Ascending aorta (tissue), 2 donors: ENCODE results near the gene ANKRD33B. TPM values are rescaled to one million over a fixed set of nuclear protein-coding genes. Genes with fewer than 3 reads are reported as not detected.

Experiments used
- DNase-seq, 2 donors: peaks; one replicate each; pipeline ENCODE4 v3.0.0-alpha.2; 2019; ENCODE audit warnings: low spot score in 2 of 2
- H3K27ac ChIP-seq, 2 donors: fragments of 200-600 bp; sonication (generic); one replicate each; pipeline ENCODE4 v1.5.1; 2016 to 2017; ENCODE audit warnings: mild to moderate bottlenecking in 1 of 2
- H3K27me3 ChIP-seq: fragments of 200-600 bp; sonication (generic); one replicate; pipeline ENCODE4 v1.5.1; 2017
- H3K36me3 ChIP-seq, 2 donors: fragments of 200-600 bp; sonication (generic); one replicate each; pipeline ENCODE4 v1.5.1; 2016
- H3K4me1 ChIP-seq, 2 donors: fragments of 200-600 bp; sonication (generic); one replicate each; pipeline ENCODE4 v1.5.1; 2016 to 2017; ENCODE audit warnings: mild to moderate bottlenecking in 1 of 2
- H3K4me3 ChIP-seq, 2 donors: fragments of 200-600 bp; sonication (generic); one replicate each; pipeline ENCODE4 v1.5.1; 2016 to 2017; ENCODE audit warnings: mild to moderate bottlenecking in 1 of 2
- H3K9me3 ChIP-seq, 2 donors: fragments of 200-600 bp; sonication (generic); one replicate each; pipeline ENCODE4 v1.5.1; 2016
- intact Hi-C: fragments of 100-400 bp; cut with DNase I; formaldehyde crosslinking; loops from one replicate; pipeline ENCODE4 v1.15.1; 2023
- total RNA-seq: library from RNA; depleted of rRNA; stranded (reverse); fragments of >200 nt; gene quantifications from one replicate; pipeline ENCODE4 v1.1.0, GENCODE V29; 2016
- TF ChIP-seq, protein P1 (sequence below), 3 experiments: fragments of 200-600 bp in 2 of 3; fragments of 450-650 bp in 1 of 3; sonication (generic) in 2 of 3; IDR thresholded peaks; one replicate each; pipeline ENCODE4 v1.5.1; 2016 to 2019; ENCODE audit warnings: antibody characterized with exemption in 3 of 3, mild to moderate bottlenecking in 1 of 3, moderate library complexity in 1 of 3

ANKRD33B gene
- total RNA-seq, 1 donor from 2014 or later, result 7.2 TPM

DNA sequence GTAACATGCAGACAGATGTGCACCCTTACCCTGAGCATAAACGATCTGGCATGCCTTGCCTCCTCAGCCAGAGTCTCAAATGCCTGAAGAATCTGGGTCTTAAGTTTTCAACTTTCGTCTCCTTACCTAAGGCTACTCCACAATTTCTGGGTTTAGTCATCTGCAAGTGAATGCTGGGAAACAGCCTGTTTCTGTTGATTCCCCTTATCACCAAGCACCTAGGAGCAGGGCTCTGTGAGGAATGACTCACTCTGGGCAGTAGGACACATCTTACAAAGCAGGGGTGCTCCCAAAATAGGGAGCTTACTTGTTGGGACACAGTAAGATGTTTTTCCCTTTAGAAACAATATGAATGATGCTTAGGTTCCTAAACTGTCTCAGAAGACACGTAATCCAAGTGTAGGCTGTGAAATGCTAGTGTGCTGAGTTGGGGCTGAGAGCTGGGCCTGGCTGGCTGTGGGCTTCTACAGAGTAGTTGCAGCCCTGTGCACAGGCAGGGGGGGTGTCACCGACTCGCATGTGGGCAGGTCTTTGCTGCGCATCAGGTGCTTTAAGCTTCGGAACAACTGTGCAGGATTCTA is 139.1 kb downstream of the ANKRD33B start:
- Histone ChIP-seq H3K4me3 (no peak overlapping the region), H3K9me3 (no peaks in the 10 kb centered on the region), H3K4me1 (peaks cover 2 to 24% of the 10 kb centered on the region in 2 donors), H3K27ac (peak overlapping the region; percentile 36 to 59), H3K36me3 (peaks cover 0 to 3% of the 10 kb centered on the region in 2 donors), H3K27me3 (no peaks in the 10 kb centered on the region)
- no peak for DNase-seq
- intact Hi-C loops, result loop anchor here (10.0 kb wide), 1 partner anchor 52 kb away; no protein-coding TSS in a partner anchor
- TF ChIP-seq, protein P1, sequence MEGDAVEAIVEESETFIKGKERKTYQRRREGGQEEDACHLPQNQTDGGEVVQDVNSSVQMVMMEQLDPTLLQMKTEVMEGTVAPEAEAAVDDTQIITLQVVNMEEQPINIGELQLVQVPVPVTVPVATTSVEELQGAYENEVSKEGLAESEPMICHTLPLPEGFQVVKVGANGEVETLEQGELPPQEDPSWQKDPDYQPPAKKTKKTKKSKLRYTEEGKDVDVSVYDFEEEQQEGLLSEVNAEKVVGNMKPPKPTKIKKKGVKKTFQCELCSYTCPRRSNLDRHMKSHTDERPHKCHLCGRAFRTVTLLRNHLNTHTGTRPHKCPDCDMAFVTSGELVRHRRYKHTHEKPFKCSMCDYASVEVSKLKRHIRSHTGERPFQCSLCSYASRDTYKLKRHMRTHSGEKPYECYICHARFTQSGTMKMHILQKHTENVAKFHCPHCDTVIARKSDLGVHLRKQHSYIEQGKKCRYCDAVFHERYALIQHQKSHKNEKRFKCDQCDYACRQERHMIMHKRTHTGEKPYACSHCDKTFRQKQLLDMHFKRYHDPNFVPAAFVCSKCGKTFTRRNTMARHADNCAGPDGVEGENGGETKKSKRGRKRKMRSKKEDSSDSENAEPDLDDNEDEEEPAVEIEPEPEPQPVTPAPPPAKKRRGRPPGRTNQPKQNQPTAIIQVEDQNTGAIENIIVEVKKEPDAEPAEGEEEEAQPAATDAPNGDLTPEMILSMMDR (IDR thresholded peaks at IDR 0.05), result no peak

DNA sequence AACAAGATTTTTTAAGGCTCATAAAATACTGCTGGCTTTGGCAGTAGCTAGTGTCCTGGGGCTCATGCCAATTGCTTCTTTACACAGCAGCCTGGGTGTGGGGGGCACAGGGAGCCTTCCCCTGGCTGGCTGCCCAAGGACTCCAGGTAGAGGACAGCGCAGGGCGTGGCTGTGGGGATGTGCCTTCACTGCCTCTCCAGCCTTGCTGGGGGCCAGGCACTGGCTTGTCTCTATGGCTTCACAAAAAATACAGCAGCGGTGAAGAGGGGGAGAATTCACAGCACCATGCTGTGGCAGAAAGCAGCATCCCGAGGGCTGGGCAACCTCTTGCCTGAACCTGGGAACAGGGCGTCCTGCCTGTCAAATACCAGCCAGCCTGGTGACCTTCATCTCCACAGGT is 139.8 kb downstream of the ANKRD33B start:
- Histone ChIP-seq H3K27me3 (no peaks in the 10 kb centered on the region), H3K9me3 (no peaks in the 10 kb centered on the region), H3K4me3 (no peak overlapping the region), H3K4me1 (peaks cover 2 to 24% of the 10 kb centered on the region in 2 donors), H3K36me3 (peaks cover 0 to 3% of the 10 kb centered on the region in 2 donors), H3K27ac (peak overlapping the region; percentile 19 to 59)
- TF ChIP-seq, protein P1 (IDR thresholded peaks at IDR 0.05), result no peak
- no peak for DNase-seq
- intact Hi-C loops, result loop anchor here (10.0 kb wide), 1 partner anchor 51 kb away; no protein-coding TSS in a partner anchor

DNA sequence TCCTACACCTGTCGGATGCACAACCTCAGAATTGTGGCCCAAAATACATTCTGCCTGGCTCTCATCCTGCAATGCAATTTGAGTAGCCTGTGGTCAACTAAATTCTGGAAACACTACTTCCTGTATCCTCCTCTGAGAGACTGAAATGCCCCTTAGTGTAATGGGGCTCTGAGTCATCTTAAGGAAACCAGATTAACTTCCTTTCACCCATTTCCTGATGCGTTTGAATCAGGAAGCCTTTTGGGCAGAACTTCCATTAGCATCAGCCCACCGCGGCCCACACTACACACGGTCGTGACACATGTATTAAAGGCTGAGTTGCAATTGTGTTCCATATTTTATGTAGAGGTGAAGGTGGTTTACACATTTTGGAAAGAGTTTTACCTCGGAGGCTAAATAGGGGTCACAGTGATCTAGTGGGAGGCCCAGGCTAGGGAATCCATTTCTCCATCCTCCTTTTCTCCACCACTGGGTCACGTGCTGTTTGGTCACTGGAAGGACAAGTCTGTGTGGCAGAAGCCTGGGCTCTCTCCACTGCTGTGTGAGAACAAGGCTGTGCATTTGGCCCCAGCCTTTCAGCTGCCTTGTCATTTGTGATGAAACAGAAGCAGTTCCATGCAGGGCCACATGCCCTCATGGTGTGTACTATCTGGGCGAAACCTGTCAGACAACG is 141.2 kb downstream of the ANKRD33B start:
- H3K4me3 ChIP-seq, result no peak overlapping the region
- peaks cover 2 to 24% of the 10 kb centered on the region in 2 donors for H3K4me1 ChIP-seq
- H3K27me3 ChIP-seq, result no peaks in the 10 kb centered on the region
- intact Hi-C loops, result loop anchor here (10.0 kb wide), 1 partner anchor 50 kb away; no protein-coding TSS in a partner anchor
- H3K36me3 ChIP-seq, result no peaks in the 10 kb centered on the region
- DNase-seq, result no peak
- H3K9me3 ChIP-seq, result no peaks in the 10 kb centered on the region
- TF ChIP-seq, protein P1 (IDR thresholded peaks at IDR 0.05), result no peak
- no peak overlapping the region for H3K27ac ChIP-seq

DNA sequence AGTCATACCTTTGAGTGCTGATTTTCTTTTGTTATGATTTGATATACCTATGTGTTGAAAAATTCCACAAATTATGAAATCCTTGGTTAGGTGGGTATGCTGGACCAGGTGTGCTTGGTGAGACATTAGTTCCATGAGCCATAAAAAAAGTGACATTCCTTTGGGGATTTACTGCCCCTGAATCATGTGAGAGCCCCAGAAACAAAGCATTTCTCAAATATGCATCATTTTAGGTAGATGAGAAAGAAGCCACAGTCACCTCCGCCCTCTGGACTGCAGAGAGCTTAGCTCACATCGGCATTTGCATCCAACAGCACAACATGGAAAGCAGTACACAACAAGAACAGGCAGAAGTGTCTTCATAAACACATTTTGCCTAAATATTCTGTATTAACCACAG is 141.9 kb downstream of the ANKRD33B start:
- no peak for DNase-seq
- H3K27ac ChIP-seq, result no peak overlapping the region
- intact Hi-C loops, result loop anchor here (10.0 kb wide), 1 partner anchor 49 kb away; no protein-coding TSS in a partner anchor
- no peak overlapping the region for H3K4me3 ChIP-seq
- H3K9me3 ChIP-seq, result no peaks in the 10 kb centered on the region
- no peaks in the 10 kb centered on the region for H3K27me3 ChIP-seq
- H3K36me3 ChIP-seq, result no peaks in the 10 kb centered on the region
- TF ChIP-seq, protein P1 (IDR thresholded peaks at IDR 0.05), result no peak
- peaks cover 2 to 24% of the 10 kb centered on the region in 2 donors for H3K4me1 ChIP-seq

DNA sequence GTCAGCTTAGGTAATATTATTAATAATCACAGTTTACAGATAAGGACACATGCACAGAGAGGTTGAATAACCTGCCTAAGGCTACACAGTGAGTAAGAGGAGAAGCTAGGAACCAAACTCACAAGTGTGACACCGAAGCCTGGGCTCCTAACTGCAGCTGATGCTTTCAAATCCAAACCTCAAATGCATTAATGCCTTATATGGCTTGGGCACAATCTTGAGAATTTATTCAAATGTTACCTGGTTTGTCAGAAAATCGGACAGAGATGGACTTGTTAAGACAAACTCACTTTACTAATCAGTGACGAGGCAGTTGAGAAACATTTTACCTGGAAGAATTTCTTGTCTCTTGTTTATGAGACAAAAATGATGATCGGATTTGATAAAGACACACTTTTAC is 142.5 kb downstream of the ANKRD33B start:
- no peaks in the 10 kb centered on the region for H3K36me3 ChIP-seq
- DNase-seq, result no peak
- TF ChIP-seq, protein P1 (IDR thresholded peaks at IDR 0.05), result no peak
- intact Hi-C loops, result loop anchor here (10.0 kb wide), 1 partner anchor 48 kb away; no protein-coding TSS in a partner anchor
- no peaks in the 10 kb centered on the region for H3K27me3 ChIP-seq
- no peak overlapping the region for H3K27ac ChIP-seq
- H3K4me1 ChIP-seq, result peaks cover 2 to 24% of the 10 kb centered on the region in 2 donors
- no peaks in the 10 kb centered on the region for H3K9me3 ChIP-seq
- no peak overlapping the region for H3K4me3 ChIP-seq

Other genes with a start within 250 kb of the ANKRD33B start
- gene MARCHF6, start 210.4 kb upstream of the ANKRD33B start, total RNA-seq, result 47.0 TPM
- not detected for gene ROPN1L, start 122.2 kb upstream of the ANKRD33B start, total RNA-seq
- gene DAP, start 197.2 kb downstream of the ANKRD33B start, total RNA-seq, result 117 TPM